ENCODE data around the gene XRN2. TPM values are rescaled to one million over a fixed set of nuclear protein-coding genes. Genes with fewer than 3 reads are reported as not detected.

The XRN2 gene
- polyA plus RNA-seq, 1 experiment, result 120 TPM

- POLR2A ChIA-PET, result no interaction called here
- DNase-seq (ENCODE audit: low read depth, low spot score), result no peak
- Histone ChIP-seq H3K27me3 (ENCODE audit: control insufficient read depth, insufficient read depth, low read length) (no peaks in the 10 kb centered on the region), H3K9me3 (ENCODE audit: control insufficient read depth, insufficient read depth, low read length) (no peaks in the 10 kb centered on the region), H3K4me3 (ENCODE audit: low read depth, low read length) (no peak overlapping the region), H3K27ac (ENCODE audit: low read depth, low read length) (no peak overlapping the region)
- no peak for TF ChIP-seq CTCF (IDR thresholded peaks at IDR 0.05; ENCODE audit: low read depth, low read length)
- CTCF ChIA-PET, result interaction anchor here (0.6 kb wide), 1 partner anchor 219 kb away, joined by 3 read pairs; no protein-coding TSS in a partner anchor
Observed at GRCh38 chr20:21377701-21378100, 74.6 kb downstream of the XRN2 start.

GRCh38 chr20:21378259-21378658 is 75.1 kb downstream of the XRN2 start:
- ChIA-PET CTCF (interaction anchor here (1.2 kb wide), 1 partner anchor 10 kb away, joined by 5 read pairs; no protein-coding TSS in a partner anchor), POLR2A (no interaction called here)
- H3K4me3 ChIP-seq (ENCODE audit: low read depth, low read length), result no peak overlapping the region
- no peaks in the 10 kb centered on the region for H3K9me3 ChIP-seq (ENCODE audit: control insufficient read depth, insufficient read depth, low read length)
- no peak overlapping the region for H3K27ac ChIP-seq (ENCODE audit: low read depth, low read length)
- H3K27me3 ChIP-seq (ENCODE audit: control insufficient read depth, insufficient read depth, low read length), result no peaks in the 10 kb centered on the region
- no peak for TF ChIP-seq CTCF (IDR thresholded peaks at IDR 0.05; ENCODE audit: low read depth, low read length)
- no peak for DNase-seq (ENCODE audit: low read depth, low spot score)

GRCh38 chr20:21380711-21381110 is 77.6 kb downstream of the XRN2 start:
- H3K27me3 ChIP-seq (ENCODE audit: control insufficient read depth, insufficient read depth, low read length), result no peaks in the 10 kb centered on the region
- H3K27ac ChIP-seq (ENCODE audit: low read depth, low read length), result no peak overlapping the region
- CTCF ChIA-PET, result interaction anchor here (1.1 kb wide), 1 partner anchor 70 kb away, joined by 3 read pairs; no protein-coding TSS in a partner anchor
- POLR2A ChIA-PET, result no interaction called here
- no peak for DNase-seq (ENCODE audit: low read depth, low spot score)
- no peaks in the 10 kb centered on the region for H3K9me3 ChIP-seq (ENCODE audit: control insufficient read depth, insufficient read depth, low read length)
- no peak overlapping the region for H3K4me3 ChIP-seq (ENCODE audit: low read depth, low read length)
- TF ChIP-seq CTCF (IDR thresholded peaks at IDR 0.05; ENCODE audit: low read depth, low read length), result no peak

DNA sequence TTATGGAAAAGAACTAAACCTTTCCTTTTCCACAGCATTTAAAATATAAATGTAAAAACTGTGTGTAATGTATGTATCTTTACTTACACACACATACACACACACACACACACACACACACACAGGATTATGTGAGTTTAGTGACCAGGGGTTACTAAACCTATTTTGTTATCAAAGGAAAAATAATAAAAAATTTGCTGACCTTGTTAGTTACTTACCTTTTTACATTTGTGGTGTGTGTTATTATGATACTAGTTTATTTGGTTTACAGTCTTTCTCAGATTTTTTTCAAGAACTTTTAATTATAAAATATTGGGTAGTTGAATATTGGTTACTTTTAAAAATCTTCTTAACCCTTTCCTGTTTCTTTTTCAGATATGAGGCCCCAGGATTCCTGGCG is 78.5 kb downstream of the XRN2 start:
- CTCF ChIA-PET, result interaction anchor here (1.0 kb wide), 1 partner anchor 146 kb away, joined by 3 read pairs; no protein-coding TSS in a partner anchor
- no peaks in the 10 kb centered on the region for H3K9me3 ChIP-seq (ENCODE audit: control insufficient read depth, insufficient read depth, low read length)
- no peak overlapping the region for H3K4me3 ChIP-seq (ENCODE audit: low read depth, low read length)
- no peak overlapping the region for H3K27ac ChIP-seq (ENCODE audit: low read depth, low read length)
- POLR2A ChIA-PET, result no interaction called here
- no peak for TF ChIP-seq CTCF (IDR thresholded peaks at IDR 0.05; ENCODE audit: low read depth, low read length)
- no peaks in the 10 kb centered on the region for H3K27me3 ChIP-seq (ENCODE audit: control insufficient read depth, insufficient read depth, low read length)
- DNase-seq (ENCODE audit: low read depth, low spot score), result no peak

- ChIA-PET POLR2A (no interaction called here), CTCF (interaction anchor here (0.6 kb wide), 1 partner anchor 1757 kb away, joined by 3 read pairs; no protein-coding TSS in a partner anchor)
- no peak for TF ChIP-seq CTCF (IDR thresholded peaks at IDR 0.05; ENCODE audit: low read depth, low read length)
- H3K27me3 ChIP-seq (ENCODE audit: control insufficient read depth, insufficient read depth, low read length), result no peaks in the 10 kb centered on the region
- H3K27ac ChIP-seq (ENCODE audit: low read depth, low read length), result no peak overlapping the region
- H3K4me3 ChIP-seq (ENCODE audit: low read depth, low read length), result no peak overlapping the region
- no peak for DNase-seq (ENCODE audit: low read depth, low spot score)
- H3K9me3 ChIP-seq (ENCODE audit: control insufficient read depth, insufficient read depth, low read length), result no peaks in the 10 kb centered on the region
Observed at GRCh38 chr20:21384308-21384892, 81.3 kb downstream of the XRN2 start.

Measured in AG04450 (cell line).